Endothelial cell of umbilical vein (primary cell): ENCODE measurements around the gene PRPF38B. TPM values are rescaled to one million over a fixed set of nuclear protein-coding genes. Genes with fewer than 3 reads are reported as not detected.

ENCODE experiments used
- BruUV-seq: library from RNA; stranded (reverse); fragments of 400-500 nt; replicated peaks from 2 replicates; lab custom pipeline; 2021; lab: Mats Ljungman, UMichigan
- CTCF ChIA-PET: fragments of 300-600, 350-600 bp; sonication (Branson Sonifier 250); formaldehyde crosslinking; loops from one replicate; lab custom pipeline; 2021; ENCODE audit warnings: antibody characterized with exemption, inconsistent platforms; lab: Charles Lee
- POLR2A ChIA-PET: fragments of 300-600, 350-600 bp; sonication (Branson Sonifier 250); formaldehyde crosslinking; loops from one replicate; lab custom pipeline; 2021; ENCODE audit warnings: antibody characterized with exemption, inconsistent platforms; lab: Charles Lee
- DNase-seq: peaks from one replicate; pipeline ENCODE4 v3.0.0-alpha.2; 2011; ENCODE audit warnings: low read depth, low spot score
- FAIRE-seq: peaks from 2 replicates; lab custom pipeline; 2011; peaks lifted over from hg19 to GRCh38; lab: Jason Lieb, UNC
- H2AFZ ChIP-seq: 2 replicates; pipeline ENCODE4 v1.6.0; 2012; ENCODE audit warnings: low read depth, low read length, control low read depth, inconsistent platforms
- H3K27ac ChIP-seq: 2 replicates; pipeline ENCODE4 v1.5.1; 2011; ENCODE audit warnings: low read depth, mild to moderate bottlenecking, control low read depth, low read length, moderate library complexity; ENCODE audit not compliant: insufficient read depth
- H3K27me3 ChIP-seq, 2 experiments: 2 replicates each; pipeline versions ENCODE4 v1.6.0 to v1.6.1; 2011; ENCODE audit warnings: low read length in 2 of 2, mixed read lengths in 1 of 2; ENCODE audit not compliant: control insufficient read depth in 2 of 2, insufficient read depth in 2 of 2
- H3K36me3 ChIP-seq, 2 experiments: 2 replicates in 1 of 2; 3 replicates in 1 of 2; pipeline ENCODE4 v1.5.1; 2011; ENCODE audit warnings: low read length in 2 of 2, mild to moderate bottlenecking in 1 of 2, moderate library complexity in 1 of 2; ENCODE audit not compliant: control insufficient read depth in 2 of 2, insufficient read depth in 2 of 2; ENCODE audit errors: extremely low read depth in 1 of 2
- H3K4me1 ChIP-seq: 3 replicates; pipeline ENCODE4 v1.5.1; 2011; ENCODE audit warnings: mild to moderate bottlenecking, low read length; ENCODE audit not compliant: control insufficient read depth, insufficient read depth; ENCODE audit errors: extremely low read depth
- H3K4me2 ChIP-seq: 2 replicates; pipeline ENCODE4 v1.6.1; 2011; ENCODE audit warnings: low read length, control low read depth, mixed read lengths; ENCODE audit not compliant: insufficient read depth
- H3K4me3 ChIP-seq, 3 experiments: fragments of 200-600 bp in 1 of 3; sonication (generic), shearing (Covaris generic) in 1 of 3; replicated peaks in 1 of 3; 2 replicates each; pipeline ENCODE4 v1.5.1; 2011 to 2016; ENCODE audit warnings: control low read depth in 3 of 3, low read length in 3 of 3, mild to moderate bottlenecking in 2 of 3, inconsistent platforms in 1 of 3, low read depth in 1 of 3, moderate library complexity in 1 of 3; ENCODE audit not compliant: insufficient read depth in 1 of 3
- H3K79me2 ChIP-seq: 2 replicates; pipeline ENCODE4 v1.6.0; 2012; ENCODE audit warnings: low read length, inconsistent platforms; ENCODE audit not compliant: control insufficient read depth, insufficient read depth
- H3K9ac ChIP-seq: replicated peaks from 2 replicates; pipeline ENCODE3; 2011; ENCODE audit warnings: low read length, control low read depth; ENCODE audit not compliant: insufficient read depth; ENCODE audit errors: extremely low read depth
- H3K9me1 ChIP-seq: replicated peaks from 3 replicates; pipeline ENCODE4 v1.6.0; 2011; ENCODE audit warnings: mild to moderate bottlenecking, low read length; ENCODE audit not compliant: control insufficient read depth, insufficient read depth; ENCODE audit errors: extremely low read depth
- H3K9me3 ChIP-seq: replicated peaks from 2 replicates; pipeline ENCODE4 v1.5.1; 2012; ENCODE audit warnings: low read length, inconsistent platforms; ENCODE audit not compliant: control insufficient read depth, insufficient read depth
- H4K20me1 ChIP-seq: replicated peaks from 2 replicates; pipeline ENCODE3; 2011; ENCODE audit warnings: mild to moderate bottlenecking, low read length; ENCODE audit not compliant: control insufficient read depth, insufficient read depth; ENCODE audit errors: extremely low read depth
- CTCF ChIP-seq, 2 donors: IDR thresholded peaks; 1 replicate in 1 of 2; 2 replicates in 1 of 2; pipeline ENCODE4 v1.5.1; 2011; ENCODE audit warnings: low read length in 2 of 2, mild to moderate bottlenecking in 2 of 2, moderate library complexity in 2 of 2, control low read depth in 1 of 2, inconsistent platforms in 1 of 2, low read depth in 1 of 2; ENCODE audit not compliant: insufficient read depth in 1 of 2; ENCODE audit errors: extremely low read depth in 1 of 2
- EZH2 ChIP-seq: IDR thresholded peaks from 2 replicates; pipeline ENCODE4 v1.6.1; 2012; ENCODE audit warnings: borderline replicate concordance, low read depth, mild to moderate bottlenecking, moderate library complexity, low read length, inconsistent platforms; ENCODE audit not compliant: severe bottlenecking
- FOS ChIP-seq: IDR thresholded peaks from 2 replicates; pipeline ENCODE4 v1.6.1; 2011; ENCODE audit warnings: mild to moderate bottlenecking, low read length, moderate library complexity, borderline replicate concordance; ENCODE audit not compliant: insufficient read depth
- GATA2 ChIP-seq: IDR thresholded peaks from 2 replicates; pipeline ENCODE4 v1.7.0; 2011; ENCODE audit warnings: low read depth, mild to moderate bottlenecking, moderate library complexity, mixed read lengths, low read length; ENCODE audit not compliant: insufficient read length, insufficient read depth
- JUN ChIP-seq: IDR thresholded peaks from 2 replicates; pipeline ENCODE4 v1.6.1; 2011; ENCODE audit warnings: borderline replicate concordance, low read depth; ENCODE audit not compliant: insufficient read length, insufficient read depth
- MAX ChIP-seq: IDR thresholded peaks from 2 replicates; pipeline ENCODE4 v1.6.1; 2011; ENCODE audit not compliant: insufficient read depth, insufficient read length
- MYC ChIP-seq: IDR thresholded peaks from one replicate; pipeline ENCODE4 v1.6.1; 2011; ENCODE audit warnings: mild to moderate bottlenecking, low read depth, low read length
- POLR2A ChIP-seq: IDR thresholded peaks from 2 replicates; pipeline ENCODE4 v1.6.1; 2012; ENCODE audit warnings: low read depth, mild to moderate bottlenecking, control low read depth, low read length
- POLR2AphosphoS5 ChIP-seq: IDR thresholded peaks from 2 replicates; pipeline ENCODE4 v1.6.1; 2012; ENCODE audit warnings: low read depth, mild to moderate bottlenecking, control low read depth, low read length, moderate library complexity; ENCODE audit not compliant: insufficient read depth
- dilution Hi-C: fragments of 300-500 bp; cut with MboI; formaldehyde crosslinking; loops from one replicate; pipeline ENCODE4 v1.15.0; 2019; ENCODE audit warnings: low sequenced_read_pairs; ENCODE audit not compliant: extremely low pct_ligation_motif_present
- intact Hi-C: fragments of 100-400 bp; cut with micrococcal nuclease; formaldehyde crosslinking; loops from one replicate; pipeline ENCODE4 v1.10.0; 2022
- polyA plus RNA-seq, 4 experiments: library from polyadenylated mRNA; depleted of rRNA in 3 of 4; stranded (reverse) in 3 of 4; unstranded in 1 of 4; fragments of >200 nt; gene quantifications; 2 replicates each; pipeline versions ENCODE4 v1.2.1 to v1.2.3, GENCODE V29; 2011 to 2012; ENCODE audit warnings: missing spikeins in 1 of 4
- total RNA-seq: library from RNA; stranded (reverse); gene quantifications from 2 replicates; pipeline ENCODE4 v1.2.3, GENCODE V29; 2021

The PRPF38B gene
- total and polyA plus RNA-seq, 2 donors (not counting 3 experiments of a cell fraction or from before 2014, with no cell fraction given): 19.3 to 46.6 TPM

GRCh38 chr1:108729481-108729880 lies 37.4 kb downstream of the PRPF38B start:
- Histone ChIP-seq H4K20me1 (no peaks in the 10 kb centered on the region), H3K9me3 (no peaks in the 10 kb centered on the region), H3K27ac (no peak overlapping the region), H2AFZ (no peak overlapping the region), H3K9me1 (no peaks in the 10 kb centered on the region), H3K4me3 (no peak overlapping the region), H3K27me3 (peaks cover 0 to 13% of the 10 kb centered on the region in 2 experiments), H3K4me1 (no peaks in the 10 kb centered on the region), H3K79me2 (no peaks in the 10 kb centered on the region), H3K4me2 (no peak overlapping the region), H3K36me3 (no peaks in the 10 kb centered on the region), H3K9ac (no peak overlapping the region)
- intact Hi-C loops: no loop called here
- TF ChIP-seq GATA2: no peak
- no peak for TF ChIP-seq JUN
- TF ChIP-seq CTCF (IDR thresholded peaks at IDR 0.05; ENCODE audit: extremely low read depth in 1 of 2, insufficient read depth in 1 of 2, low read depth in 1 of 2, low read length in 2 of 2): no peak
- no peak for TF ChIP-seq EZH2
- TF ChIP-seq MAX: no peak
- TF ChIP-seq POLR2AphosphoS5: no peak
- TF ChIP-seq POLR2A: no peak
- TF ChIP-seq FOS: no peak
- TF ChIP-seq MYC: no peak
- ChIA-PET CTCF (interaction anchor here (1.4 kb wide), 1 partner anchor 8 kb away, joined by 3 read pairs; no protein-coding TSS in a partner anchor), POLR2A (interaction anchor here (0.6 kb wide), 1 partner anchor 37 kb away, joined by 6 read pairs; no protein-coding TSS in a partner anchor)
- no TSS peak for BruUV-seq
- DNase-seq (no peak), FAIRE-seq (no peak)
- dilution Hi-C loops: no loop called here
